SU-DHL-6 (cell line): ENCODE data around the gene EIF4E1B.

Experiments used
- H2AFZ ChIP-seq: fragments of 200-600 bp; sonication (generic); 2 replicates; pipeline ENCODE4 v1.6.1; 2014; ENCODE audit warnings: low read depth, mild to moderate bottlenecking, moderate library complexity, mixed read lengths, antibody characterized with exemption, low read length; ENCODE audit not compliant: severe bottlenecking
- H3F3A ChIP-seq: fragments of 200-600 bp; shearing (Covaris generic); 2 replicates; pipeline ENCODE4 v1.6.0; 2016; ENCODE audit warnings: antibody characterized with exemption, mild to moderate bottlenecking; ENCODE audit not compliant: insufficient read depth
- H3K27ac ChIP-seq: fragments of 200-600 bp; sonication (generic); 2 replicates; pipeline ENCODE4 v1.5.1; 2016; ENCODE audit warnings: low read depth, mild to moderate bottlenecking, low read length, moderate library complexity, mixed read lengths
- H3K27me3 ChIP-seq: fragments of 200-600 bp; sonication (generic), shearing (Covaris generic); 2 replicates; pipeline ENCODE4 v1.6.0; 2014; ENCODE audit warnings: mild to moderate bottlenecking, low read length
- H3K36me3 ChIP-seq: fragments of 200-600 bp; sonication (generic); 2 replicates; pipeline ENCODE4 v1.6.1; 2014; ENCODE audit warnings: mild to moderate bottlenecking, low read length, mixed read lengths
- H3K4me2 ChIP-seq: fragments of 300-600, 200-600 bp; shearing (Covaris generic), sonication (generic); 2 replicates; pipeline ENCODE4 v1.6.0; 2014; ENCODE audit warnings: low read length, low read depth, mild to moderate bottlenecking; ENCODE audit not compliant: poor library complexity, severe bottlenecking
- H3K4me3 ChIP-seq: fragments of 200-600 bp; sonication (generic); 2 replicates; pipeline ENCODE4 v1.5.1; 2014; ENCODE audit warnings: antibody characterized with exemption, low read length, mild to moderate bottlenecking, mixed read lengths; ENCODE audit not compliant: insufficient read depth, poor library complexity, severe bottlenecking
- H3K79me2 ChIP-seq: fragments of 200-600 bp; sonication (generic); 2 replicates; pipeline ENCODE4 v1.6.1; 2014; ENCODE audit warnings: mild to moderate bottlenecking, low read length, moderate library complexity; ENCODE audit not compliant: insufficient read depth
- H3K9ac ChIP-seq: fragments of 200-600 bp; sonication (generic); 2 replicates; pipeline ENCODE4 v1.7.0; 2014; ENCODE audit warnings: mild to moderate bottlenecking, low read length
- H3K9me2 ChIP-seq: fragments of 200-600 bp; sonication (generic); replicated peaks from 2 replicates; pipeline ENCODE4 v1.6.1; 2014; ENCODE audit warnings: low read length; ENCODE audit not compliant: insufficient read depth
- H3K9me3 ChIP-seq: fragments of 200-600 bp; sonication (generic); 2 replicates; pipeline ENCODE4 v1.6.1; 2014; ENCODE audit warnings: low read length, mixed read lengths; ENCODE audit not compliant: insufficient read depth
- H4K20me1 ChIP-seq: fragments of 200-600 bp; sonication (generic); 2 replicates; pipeline ENCODE4 v1.6.1; 2014; ENCODE audit warnings: low read depth, mild to moderate bottlenecking, antibody characterized with exemption, low read length, moderate library complexity, mixed read lengths
- CTCF ChIP-seq: fragments of 200-600 bp; sonication (generic); IDR thresholded peaks from one replicate; pipeline ENCODE4 v1.5.1; 2017; ENCODE audit warnings: antibody characterized with exemption, mild to moderate bottlenecking, low read length, moderate library complexity; ENCODE audit not compliant: insufficient read depth, poor library complexity, severe bottlenecking
- EZH2phosphoT487 ChIP-seq: fragments of 200-600 bp; sonication (generic), shearing (Covaris generic); conservative IDR thresholded peaks from 2 replicates; pipeline ENCODE4 v1.6.1; 2018; ENCODE audit warnings: mild to moderate bottlenecking, antibody characterized with exemption, low read length, moderate library complexity, mixed read lengths

The EIF4E1B gene

DNA sequence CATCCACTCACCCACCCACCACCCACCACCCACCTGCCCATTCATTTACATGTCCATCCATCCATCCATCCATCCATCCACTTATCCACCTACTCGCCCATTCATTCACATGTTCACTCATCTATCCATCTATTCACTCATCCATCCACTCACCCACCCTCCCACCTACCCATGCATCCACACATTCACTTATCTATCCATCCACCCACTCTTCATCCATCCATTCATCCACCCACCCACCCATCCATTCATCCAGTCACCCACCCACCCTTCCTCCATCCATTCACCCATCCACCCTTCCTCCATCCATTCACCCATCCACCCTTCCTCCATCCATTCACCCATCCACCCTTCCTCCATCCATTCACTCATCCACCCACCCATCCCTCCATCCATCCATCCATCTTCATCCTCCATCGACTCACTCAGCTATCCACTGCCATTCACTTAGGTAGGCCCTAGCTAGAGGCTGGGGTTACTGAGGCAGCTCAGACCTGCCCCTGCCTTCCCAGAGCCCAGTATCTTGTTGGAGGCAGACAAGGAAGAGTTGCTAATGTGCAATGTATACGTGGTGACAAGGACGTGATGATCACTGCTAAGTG, 29.5 kb downstream of the EIF4E1B start:
- Histone ChIP-seq H3K4me3 (no peak overlapping the region), H3K36me3 (no peaks in the 10 kb centered on the region), H2AFZ (no peak overlapping the region), H3K79me2 (no peaks in the 10 kb centered on the region), H3K27me3 (no peaks in the 10 kb centered on the region), H3K9ac (no peak overlapping the region), H3F3A (no peaks in the 10 kb centered on the region), H4K20me1 (no peaks in the 10 kb centered on the region), H3K27ac (no peak overlapping the region), H3K4me2 (no peak overlapping the region), H3K9me3 (no peaks in the 10 kb centered on the region), H3K9me2 (no peaks in the 10 kb centered on the region)
- TF ChIP-seq CTCF (no peak), EZH2phosphoT487 (no peak)

DNA sequence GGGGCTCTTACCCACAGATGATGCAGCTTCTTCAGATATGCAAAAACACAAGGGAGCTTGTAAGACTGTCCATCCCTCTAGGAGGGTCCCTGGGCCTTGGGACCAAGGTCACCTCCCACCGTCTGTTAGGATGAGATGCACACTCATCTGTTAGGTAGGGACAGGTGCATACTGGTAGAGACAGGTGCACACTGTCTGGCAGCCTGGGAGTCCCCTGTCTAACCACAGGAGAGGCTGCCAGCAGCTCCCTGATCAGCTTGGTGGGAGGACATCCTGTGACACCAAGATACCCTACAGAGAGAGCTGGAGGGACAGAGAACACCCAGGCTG, 30.0 kb downstream of the EIF4E1B start:
- Histone ChIP-seq H3K9me2 (no peaks in the 10 kb centered on the region), H3K4me3 (no peak overlapping the region), H3K9me3 (no peaks in the 10 kb centered on the region), H3K4me2 (no peak overlapping the region), H3K9ac (no peak overlapping the region), H3K27me3 (no peaks in the 10 kb centered on the region), H4K20me1 (no peaks in the 10 kb centered on the region), H3K79me2 (no peaks in the 10 kb centered on the region), H2AFZ (no peak overlapping the region), H3K36me3 (no peaks in the 10 kb centered on the region), H3F3A (no peaks in the 10 kb centered on the region), H3K27ac (no peak overlapping the region)
- no peak for TF ChIP-seq CTCF
- TF ChIP-seq EZH2phosphoT487 = no peak

- TF ChIP-seq CTCF = peak; percentile 95
- TF ChIP-seq EZH2phosphoT487 = no peak
Observed at GRCh38 chr5:176660860-176661641, 30.6 kb downstream of the EIF4E1B start.

More at GRCh38 chr5:176660860-176661641, 30.6 kb downstream of the EIF4E1B start:
- Histone ChIP-seq H3F3A (no peaks in the 10 kb centered on the region), H3K9me2 (no peaks in the 10 kb centered on the region), H4K20me1 (no peaks in the 10 kb centered on the region), H2AFZ (no peak overlapping the region), H3K27ac (no peak overlapping the region), H3K79me2 (no peaks in the 10 kb centered on the region), H3K4me3 (no peak overlapping the region), H3K9ac (no peak overlapping the region), H3K4me2 (no peak overlapping the region), H3K36me3 (no peaks in the 10 kb centered on the region), H3K27me3 (no peaks in the 10 kb centered on the region), H3K9me3 (no peaks in the 10 kb centered on the region)
